HUES48 (cell line): ENCODE data around the gene USH2A.

ENCODE experiments used
- H3K27ac ChIP-seq: one replicate; pipeline ENCODE4 v1.7.0; 2013; ENCODE audit warnings: low read depth, low read length, inconsistent platforms
- H3K27me3 ChIP-seq: 2 replicates; pipeline ENCODE4 v1.6.1; 2013; ENCODE audit warnings: mild to moderate bottlenecking, low read length; ENCODE audit not compliant: control insufficient read depth, insufficient read depth
- H3K36me3 ChIP-seq: 2 replicates; pipeline ENCODE4 v1.6.1; 2013; ENCODE audit warnings: low read length; ENCODE audit not compliant: control insufficient read depth, insufficient read depth
- H3K4me1 ChIP-seq: 2 replicates; pipeline ENCODE4 v1.6.1; 2013; ENCODE audit warnings: mild to moderate bottlenecking, low read length; ENCODE audit not compliant: control insufficient read depth, insufficient read depth
- H3K4me3 ChIP-seq: 2 replicates; pipeline ENCODE4 v1.5.1; 2013; ENCODE audit warnings: mild to moderate bottlenecking, low read depth, low read length
- H3K9ac ChIP-seq: 2 replicates; pipeline ENCODE4 v1.6.1; 2013; ENCODE audit warnings: mild to moderate bottlenecking, low read depth, low read length, moderate library complexity
- H3K9me3 ChIP-seq: 2 replicates; pipeline ENCODE4 v1.6.1; 2013; ENCODE audit warnings: low read length; ENCODE audit not compliant: control insufficient read depth, insufficient read depth

Gene USH2A

GRCh38 chr1:216047811-216048572 lies 375.3 kb downstream of the USH2A start:
- no peak overlapping the region for H3K4me3 ChIP-seq
- H3K27me3 ChIP-seq = no peaks in the 10 kb centered on the region
- no peak overlapping the region for H3K27ac ChIP-seq
- no peaks in the 10 kb centered on the region for H3K4me1 ChIP-seq
- no peak overlapping the region for H3K9ac ChIP-seq
- H3K36me3 ChIP-seq = no peaks in the 10 kb centered on the region
- no peaks in the 10 kb centered on the region for H3K9me3 ChIP-seq

GRCh38 chr1:216046336-216046735 lies 376.9 kb downstream of the USH2A start:
- no peak overlapping the region for H3K4me3 ChIP-seq
- no peak overlapping the region for H3K27ac ChIP-seq
- H3K27me3 ChIP-seq = no peaks in the 10 kb centered on the region
- no peak overlapping the region for H3K9ac ChIP-seq
- H3K4me1 ChIP-seq = no peaks in the 10 kb centered on the region
- H3K9me3 ChIP-seq = no peaks in the 10 kb centered on the region
- H3K36me3 ChIP-seq = no peaks in the 10 kb centered on the region

GRCh38 chr1:216045400-216045799 lies 377.8 kb downstream of the USH2A start:
- Histone ChIP-seq H3K27me3 (no peaks in the 10 kb centered on the region), H3K9ac (no peak overlapping the region), H3K9me3 (no peaks in the 10 kb centered on the region), H3K4me3 (no peak overlapping the region), H3K4me1 (no peaks in the 10 kb centered on the region), H3K36me3 (no peaks in the 10 kb centered on the region), H3K27ac (no peak overlapping the region)

- H3K4me1 ChIP-seq = no peaks in the 10 kb centered on the region
- H3K9ac ChIP-seq = no peak overlapping the region
- no peaks in the 10 kb centered on the region for H3K36me3 ChIP-seq
- no peak overlapping the region for H3K27ac ChIP-seq
- no peak overlapping the region for H3K4me3 ChIP-seq
- H3K9me3 ChIP-seq = no peaks in the 10 kb centered on the region
- no peaks in the 10 kb centered on the region for H3K27me3 ChIP-seq
Observed at GRCh38 chr1:216044538-216044937, 378.7 kb downstream of the USH2A start.

- Histone ChIP-seq H3K9ac (no peak overlapping the region), H3K4me1 (peaks cover 2% of the 10 kb centered on the region; the same call in 1 of the 2 replicates), H3K36me3 (no peaks in the 10 kb centered on the region), H3K9me3 (no peaks in the 10 kb centered on the region), H3K27ac (no peak overlapping the region), H3K4me3 (no peak overlapping the region), H3K27me3 (no peaks in the 10 kb centered on the region)
Observed at GRCh38 chr1:216034506-216034905, 388.7 kb downstream of the USH2A start.

- Histone ChIP-seq H3K36me3 (no peaks in the 10 kb centered on the region), H3K4me1 (peaks cover 2% of the 10 kb centered on the region; the same call in 1 of the 2 replicates), H3K27me3 (no peaks in the 10 kb centered on the region), H3K9ac (no peak overlapping the region), H3K4me3 (no peak overlapping the region), H3K27ac (no peak overlapping the region), H3K9me3 (no peaks in the 10 kb centered on the region)
Observed at GRCh38 chr1:216032961-216033614, 390.2 kb downstream of the USH2A start.

GRCh38 chr1:216032284-216032683 lies 391.0 kb downstream of the USH2A start:
- Histone ChIP-seq H3K4me3 (no peak overlapping the region), H3K36me3 (no peaks in the 10 kb centered on the region), H3K9me3 (no peaks in the 10 kb centered on the region), H3K27me3 (no peaks in the 10 kb centered on the region), H3K9ac (no peak overlapping the region), H3K4me1 (peaks cover 2% of the 10 kb centered on the region; the same call in 1 of the 2 replicates), H3K27ac (no peak overlapping the region)

GRCh38 chr1:216028631-216029030 lies 394.6 kb downstream of the USH2A start:
- H3K4me3 ChIP-seq = no peak overlapping the region
- H3K27me3 ChIP-seq = no peaks in the 10 kb centered on the region
- H3K4me1 ChIP-seq = no peaks in the 10 kb centered on the region
- H3K9me3 ChIP-seq = no peaks in the 10 kb centered on the region
- no peaks in the 10 kb centered on the region for H3K36me3 ChIP-seq
- no peak overlapping the region for H3K9ac ChIP-seq
- H3K27ac ChIP-seq = no peak overlapping the region

- Histone ChIP-seq H3K36me3 (no peaks in the 10 kb centered on the region), H3K9ac (no peak overlapping the region), H3K4me3 (no peak overlapping the region), H3K4me1 (no peaks in the 10 kb centered on the region), H3K9me3 (no peaks in the 10 kb centered on the region), H3K27me3 (no peaks in the 10 kb centered on the region), H3K27ac (no peak overlapping the region)
Observed at GRCh38 chr1:216024546-216024945, 398.7 kb downstream of the USH2A start.

GRCh38 chr1:216020743-216021345 lies 402.4 kb downstream of the USH2A start:
- no peaks in the 10 kb centered on the region for H3K9me3 ChIP-seq
- no peak overlapping the region for H3K27ac ChIP-seq
- H3K4me1 ChIP-seq = no peaks in the 10 kb centered on the region
- H3K36me3 ChIP-seq = no peaks in the 10 kb centered on the region
- no peak overlapping the region for H3K4me3 ChIP-seq
- no peaks in the 10 kb centered on the region for H3K27me3 ChIP-seq
- no peak overlapping the region for H3K9ac ChIP-seq

GRCh38 chr1:216015116-216015515 lies 408.1 kb downstream of the USH2A start:
- Histone ChIP-seq H3K9me3 (no peaks in the 10 kb centered on the region), H3K27ac (no peak overlapping the region), H3K36me3 (no peaks in the 10 kb centered on the region), H3K27me3 (no peaks in the 10 kb centered on the region), H3K4me3 (no peak overlapping the region), H3K9ac (no peak overlapping the region), H3K4me1 (peaks cover 12% of the 10 kb centered on the region)
